IMR-90 (cell line): ENCODE data around the gene TCF4. TPM values are rescaled to one million over a fixed set of nuclear protein-coding genes. Genes with fewer than 3 reads are reported as not detected.

Experiments used
- ATAC-seq: fragments of 200-7000 bp; cut with Tn5 transposase; 2 replicates; pipeline ENCODE4 v1.9.1; 2020; ENCODE audit warnings: low read depth, mild to moderate bottlenecking, moderate library complexity
- BruUV-seq: library from RNA; stranded (reverse); fragments of 400-500 nt; replicated peaks from 2 replicates; lab custom pipeline; 2021; lab: Mats Ljungman, UMichigan
- CTCF ChIA-PET: fragments of 300-600 bp; formaldehyde crosslinking; extraction: SDS; loops from one replicate; lab custom pipeline; 2021; ENCODE audit warnings: antibody characterized with exemption; lab: Yijun Ruan, JAX
- POLR2A ChIA-PET: fragments of 300-600 bp; sonication (Branson Sonifier 250); formaldehyde crosslinking; loops from one replicate; lab custom pipeline; 2022; ENCODE audit warnings: antibody characterized with exemption; ENCODE audit not compliant: unreplicated experiment; lab: Charles Lee
- DNase-seq: peaks from one replicate; pipeline ENCODE4 v3.0.0; 2013
- H2AFZ ChIP-seq: replicated peaks from 2 replicates; pipeline ENCODE3; 2013; ENCODE audit warnings: low read length, mild to moderate bottlenecking; ENCODE audit not compliant: poor library complexity
- H2AK5ac ChIP-seq: 2 replicates; pipeline ENCODE4 v1.6.1; 2013; ENCODE audit warnings: low read depth, low read length, inconsistent platforms
- H2AK9ac ChIP-seq: replicated peaks from 2 replicates; pipeline ENCODE3; 2013; ENCODE audit warnings: mild to moderate bottlenecking, low read depth, low read length, moderate library complexity; ENCODE audit not compliant: poor library complexity
- H2BK120ac ChIP-seq: 2 replicates; pipeline ENCODE4 v1.6.1; 2013; ENCODE audit warnings: low read depth, low read length, inconsistent platforms
- H2BK15ac ChIP-seq: 3 replicates; pipeline ENCODE4 v1.6.1; 2013; ENCODE audit warnings: low read depth, low read length, inconsistent platforms
- H2BK20ac ChIP-seq: 2 replicates; pipeline ENCODE4 v1.6.1; 2013; ENCODE audit warnings: low read depth, mild to moderate bottlenecking, inconsistent platforms, low read length, moderate library complexity
- H2BK5ac ChIP-seq: 2 replicates; pipeline ENCODE4 v1.6.1; 2013; ENCODE audit warnings: mild to moderate bottlenecking, low read depth, low read length, inconsistent platforms; ENCODE audit not compliant: poor library complexity, severe bottlenecking
- H3K14ac ChIP-seq: replicated peaks from 2 replicates; pipeline ENCODE4 v1.6.1; 2013; ENCODE audit warnings: low read depth, low read length, inconsistent platforms
- H3K18ac ChIP-seq: 2 replicates; pipeline ENCODE4 v1.6.1; 2013; ENCODE audit warnings: low read depth, low read length, control low read depth
- H3K23ac ChIP-seq: 2 replicates; pipeline ENCODE4 v1.6.1; 2013; ENCODE audit warnings: low read depth, low read length, inconsistent platforms
- H3K27ac ChIP-seq: 2 replicates; pipeline ENCODE4 v1.5.1; 2013; ENCODE audit warnings: mild to moderate bottlenecking, control low read depth, low read length; ENCODE audit not compliant: insufficient read depth
- H3K27me3 ChIP-seq: 2 replicates; pipeline ENCODE4 v1.6.1; 2013; ENCODE audit warnings: low read length; ENCODE audit not compliant: control insufficient read depth, insufficient read depth
- H3K36me3 ChIP-seq: 2 replicates; pipeline ENCODE4 v1.6.1; 2013; ENCODE audit warnings: low read length, mixed read lengths; ENCODE audit not compliant: control insufficient read depth, insufficient read depth
- H3K4ac ChIP-seq: 2 replicates; pipeline ENCODE4 v1.6.1; 2013; ENCODE audit warnings: low read depth, low read length, inconsistent platforms
- H3K4me1 ChIP-seq: 2 replicates; pipeline ENCODE4 v1.6.1; 2013; ENCODE audit warnings: low read length, mixed read lengths; ENCODE audit not compliant: control insufficient read depth, insufficient read depth
- H3K4me2 ChIP-seq: 2 replicates; pipeline ENCODE4 v1.6.1; 2013; ENCODE audit warnings: low read depth, mild to moderate bottlenecking, control low read depth, low read length, moderate library complexity
- H3K4me3 ChIP-seq: 2 replicates; pipeline ENCODE4 v1.5.1; 2013; ENCODE audit warnings: low read depth, mild to moderate bottlenecking, control low read depth, low read length, moderate library complexity; ENCODE audit not compliant: insufficient read depth
- H3K56ac ChIP-seq: 2 replicates; pipeline ENCODE4 v1.6.1; 2013; ENCODE audit warnings: low read length, inconsistent platforms; ENCODE audit not compliant: insufficient read depth; ENCODE audit errors: extremely low read depth
- H3K79me1 ChIP-seq, 2 experiments: 2 replicates each; pipeline ENCODE4 v1.6.1; 2013; ENCODE audit warnings: low read length in 2 of 2, inconsistent platforms in 1 of 2, low read depth in 1 of 2
- H3K9ac ChIP-seq: 2 replicates; pipeline ENCODE4 v1.6.1; 2013; ENCODE audit warnings: low read depth, low read length, control low read depth
- H3K9me1 ChIP-seq: 2 replicates; pipeline ENCODE4 v1.6.1; 2013; ENCODE audit warnings: low read length, inconsistent platforms; ENCODE audit not compliant: insufficient read depth
- H3K9me3 ChIP-seq: 2 replicates; pipeline ENCODE4 v1.6.1; 2013; ENCODE audit warnings: low read length; ENCODE audit not compliant: control insufficient read depth, insufficient read depth
- H4K20me1 ChIP-seq: 2 replicates; pipeline ENCODE4 v1.6.1; 2013; ENCODE audit warnings: low read length, inconsistent platforms; ENCODE audit not compliant: insufficient read depth
- H4K5ac ChIP-seq: 2 replicates; pipeline ENCODE4 v1.6.1; 2013; ENCODE audit warnings: mild to moderate bottlenecking, low read depth, low read length, control low read depth
- H4K8ac ChIP-seq, 2 experiments: 2 replicates each; pipeline ENCODE4 v1.6.1; 2013; ENCODE audit warnings: low read depth in 2 of 2, low read length in 2 of 2, control low read depth in 1 of 2, inconsistent platforms in 1 of 2
- H4K91ac ChIP-seq: 2 replicates; pipeline ENCODE4 v1.6.1; 2013; ENCODE audit warnings: low read depth, low read length, inconsistent platforms; ENCODE audit not compliant: insufficient read depth
- BHLHE40 ChIP-seq: fragments of 150-350 bp; IDR thresholded peaks from 2 replicates; pipeline ENCODE4 v1.6.1; 2016; ENCODE audit warnings: mild to moderate bottlenecking, low read depth, low read length
- CEBPB ChIP-seq: IDR thresholded peaks from 2 replicates; pipeline ENCODE4 v1.6.1; 2012; ENCODE audit warnings: low read depth, low read length, improper control_type of control experiment
- CHD1 ChIP-seq: IDR thresholded peaks from 2 replicates; pipeline ENCODE4 v1.6.1; 2012; ENCODE audit warnings: low read depth, low read length, improper control_type of control experiment
- FOS ChIP-seq: fragments of 150-350 bp; IDR thresholded peaks from 2 replicates; pipeline ENCODE4 v1.6.1; 2016; ENCODE audit warnings: low read depth, low read length
- MAFK ChIP-seq: IDR thresholded peaks from 2 replicates; pipeline ENCODE4 v1.6.1; 2012; ENCODE audit warnings: low read depth, low read length, improper control_type of control experiment
- MAZ ChIP-seq: IDR thresholded peaks from 2 replicates; pipeline ENCODE4 v1.6.1; 2012; ENCODE audit warnings: low read depth, mild to moderate bottlenecking, low read length, improper control_type of control experiment, moderate library complexity, borderline replicate concordance
- MXI1 ChIP-seq: IDR thresholded peaks from 2 replicates; pipeline ENCODE4 v1.6.1; 2012; ENCODE audit warnings: low read depth, mild to moderate bottlenecking, low read length, moderate library complexity, borderline replicate concordance
- NFE2L2 ChIP-seq: fragments of 150-350 bp; IDR thresholded peaks from 2 replicates; pipeline ENCODE4 v1.6.1; 2016; ENCODE audit warnings: low read depth, mild to moderate bottlenecking, low read length
- POLR2A ChIP-seq: IDR thresholded peaks from 2 replicates; pipeline ENCODE4 v1.6.1; 2012; ENCODE audit warnings: mild to moderate bottlenecking, low read depth, low read length
- RAD21 ChIP-seq: IDR thresholded peaks from 2 replicates; pipeline ENCODE4 v1.6.1; 2012; ENCODE audit warnings: low read length, improper control_type of control experiment
- RCOR1 ChIP-seq: IDR thresholded peaks from 2 replicates; pipeline ENCODE4 v1.6.1; 2012; ENCODE audit warnings: mild to moderate bottlenecking, low read length, improper control_type of control experiment; ENCODE audit not compliant: insufficient replicate concordance
- RFX5 ChIP-seq: IDR thresholded peaks from 2 replicates; pipeline ENCODE4 v1.8.0; 2012; ENCODE audit warnings: low read depth, mild to moderate bottlenecking, low read length, moderate library complexity
- SMC3 ChIP-seq: fragments of 150-350 bp; IDR thresholded peaks from 2 replicates; pipeline ENCODE4 v1.6.1; 2016; ENCODE audit warnings: low read depth, mild to moderate bottlenecking, antibody characterized with exemption, low read length, moderate library complexity
- WGBS, 2 experiments: methylation state at CpG; one replicate each; pipeline versions ENCODE4 v1.1.5 to v1.1.7; 2013; ENCODE audit warnings: missing lambda C conversion rate in 2 of 2; ENCODE audit not compliant: insufficient read length in 1 of 2; ENCODE audit errors: extremely low coverage in 2 of 2; 5-methylcytosine and 5-hydroxymethylcytosine counted together
- dilution Hi-C: fragments of 300-500 bp; cut with HindIII; formaldehyde crosslinking; loops from one replicate; pipeline ENCODE4 v1.14.3; 2018; ENCODE audit warnings: low sequenced_read_pairs; ENCODE audit not compliant: unreplicated experiment
- in situ Hi-C: fragments of 300-500 bp; cut with MboI; formaldehyde crosslinking; loops from 3 replicates; pipeline ENCODE4 v1.14.3; 2019; ENCODE audit warnings: low sequenced_read_pairs, inconsistent platforms, mixed read lengths
- intact Hi-C: fragments of 100-400 bp; cut with micrococcal nuclease; formaldehyde crosslinking; loops from 2 replicates; pipeline ENCODE4 v1.10.0; 2022
- polyA plus RNA-seq, 3 experiments: library from polyadenylated mRNA; depleted of rRNA; stranded (reverse); fragments of >200 nt; gene quantifications; 2 replicates each; pipeline ENCODE4 v1.2.3, GENCODE V29; 2012; ENCODE audit warnings: low replicate concordance in 1 of 3
- total RNA-seq: library from RNA; depleted of rRNA; stranded (reverse); fragments of >200 nt; gene quantifications from 2 replicates; pipeline ENCODE4 v1.2.3, GENCODE V29; 2012
- TF ChIP-seq, protein P1 (sequence below): conservative IDR thresholded peaks from 2 replicates; pipeline ENCODE4 v1.5.1; 2012; ENCODE audit warnings: mild to moderate bottlenecking, low read depth, low read length, improper control_type of control experiment
- TF ChIP-seq, protein P2 (sequence below): fragments of 150-350 bp; IDR thresholded peaks from 2 replicates; pipeline ENCODE4 v1.6.1; 2017; ENCODE audit warnings: mild to moderate bottlenecking, antibody characterized with exemption, low read length, low read depth
- TF ChIP-seq, protein P3 (sequence below): fragments of 150-350 bp; IDR thresholded peaks from 2 replicates; pipeline ENCODE4 v1.6.1; 2016; ENCODE audit warnings: low read depth, mild to moderate bottlenecking, low read length, moderate library complexity, borderline replicate concordance

Gene TCF4
- total and polyA plus RNA-seq, 2 of the 4 experiments (the other 2 are of a cell fraction) = 30.0 to 87.1 TPM

DNA sequence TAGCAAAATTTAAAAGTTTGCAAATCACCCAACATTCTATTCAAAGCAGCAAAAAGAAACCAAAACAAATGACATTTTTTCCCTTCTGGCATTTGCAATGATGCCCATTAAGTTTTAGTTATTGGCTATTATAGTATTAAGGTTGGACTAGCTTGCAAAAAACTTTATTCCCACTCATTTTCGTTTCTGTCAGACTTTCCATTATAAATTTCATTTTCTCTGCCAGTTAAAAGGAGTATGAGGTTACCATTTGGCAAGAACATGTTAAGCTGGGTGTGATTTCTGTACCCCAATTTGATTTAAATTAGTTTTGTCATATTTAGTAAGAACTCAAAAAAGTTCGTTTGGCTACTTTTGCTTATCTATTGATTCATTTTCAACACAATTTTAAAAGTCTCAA is 187.9 kb downstream of the TCF4 start:
- POLR2A ChIA-PET = no interaction called here
- Histone ChIP-seq H3K27me3 (no peaks in the 10 kb centered on the region), H3K4me1 (peaks cover 6% of the 10 kb centered on the region), H2AK5ac (no peak overlapping the region), H3K4me3 (no peak overlapping the region), H3K9me1 (peaks cover under 1% of the 10 kb centered on the region), H2AFZ (no peak overlapping the region), H4K8ac (no peak overlapping the region), H3K9ac (no peak overlapping the region), H2BK15ac (no peak overlapping the region), H3K4me2 (peak overlapping the region; percentile 52; the same call in 1 of the 2 replicates), H2BK120ac (no peak overlapping the region), H3K56ac (no peak overlapping the region), H3K36me3 (no peaks in the 10 kb centered on the region), H3K23ac (no peak overlapping the region; the same call in 1 of the 2 replicates), H2AK9ac (no peak overlapping the region), H2BK20ac (no peak overlapping the region), H2BK5ac (no peak overlapping the region), H4K5ac (no peak overlapping the region), H3K18ac (no peak overlapping the region), H3K4ac (no peak overlapping the region), H3K79me1 (peaks cover 36 to 69% of the 10 kb centered on the region in 2 experiments), H4K20me1 (peaks cover 3% of the 10 kb centered on the region; the same call in 1 of the 2 replicates), H4K91ac (no peak overlapping the region), H3K9me3 (no peaks in the 10 kb centered on the region), H3K14ac (no peak overlapping the region), H3K27ac (no peak overlapping the region)
- ATAC-seq = no peak
- intact Hi-C loops = loop anchor here (5.0 kb wide), 2 partner anchors 163 to 187 kb away; partner anchors contain the start of gene TCF4
- in situ Hi-C loops = loop anchor here (25.0 kb wide), 1 partner anchor 163 kb away; no protein-coding TSS in a partner anchor
- DNase-seq = no peak
- dilution Hi-C loops = no loop called here
- CTCF ChIA-PET = no interaction called here
- no CpG with 5 or more reads among the region's 2 CpGs for WGBS, 2 experiments
- TF ChIP-seq CHD1 (no peak), RCOR1 (no peak), MAZ (no peak), MAFK (no peak), NFE2L2 (no peak), CEBPB (no peak), BHLHE40 (no peak), MXI1 (no peak), FOS (no peak), POLR2A (no peak), RAD21 (no peak), RFX5 (no peak), SMC3 (no peak)
- TF ChIP-seq, protein P1, sequence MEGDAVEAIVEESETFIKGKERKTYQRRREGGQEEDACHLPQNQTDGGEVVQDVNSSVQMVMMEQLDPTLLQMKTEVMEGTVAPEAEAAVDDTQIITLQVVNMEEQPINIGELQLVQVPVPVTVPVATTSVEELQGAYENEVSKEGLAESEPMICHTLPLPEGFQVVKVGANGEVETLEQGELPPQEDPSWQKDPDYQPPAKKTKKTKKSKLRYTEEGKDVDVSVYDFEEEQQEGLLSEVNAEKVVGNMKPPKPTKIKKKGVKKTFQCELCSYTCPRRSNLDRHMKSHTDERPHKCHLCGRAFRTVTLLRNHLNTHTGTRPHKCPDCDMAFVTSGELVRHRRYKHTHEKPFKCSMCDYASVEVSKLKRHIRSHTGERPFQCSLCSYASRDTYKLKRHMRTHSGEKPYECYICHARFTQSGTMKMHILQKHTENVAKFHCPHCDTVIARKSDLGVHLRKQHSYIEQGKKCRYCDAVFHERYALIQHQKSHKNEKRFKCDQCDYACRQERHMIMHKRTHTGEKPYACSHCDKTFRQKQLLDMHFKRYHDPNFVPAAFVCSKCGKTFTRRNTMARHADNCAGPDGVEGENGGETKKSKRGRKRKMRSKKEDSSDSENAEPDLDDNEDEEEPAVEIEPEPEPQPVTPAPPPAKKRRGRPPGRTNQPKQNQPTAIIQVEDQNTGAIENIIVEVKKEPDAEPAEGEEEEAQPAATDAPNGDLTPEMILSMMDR = no peak
- TF ChIP-seq, protein P2, sequence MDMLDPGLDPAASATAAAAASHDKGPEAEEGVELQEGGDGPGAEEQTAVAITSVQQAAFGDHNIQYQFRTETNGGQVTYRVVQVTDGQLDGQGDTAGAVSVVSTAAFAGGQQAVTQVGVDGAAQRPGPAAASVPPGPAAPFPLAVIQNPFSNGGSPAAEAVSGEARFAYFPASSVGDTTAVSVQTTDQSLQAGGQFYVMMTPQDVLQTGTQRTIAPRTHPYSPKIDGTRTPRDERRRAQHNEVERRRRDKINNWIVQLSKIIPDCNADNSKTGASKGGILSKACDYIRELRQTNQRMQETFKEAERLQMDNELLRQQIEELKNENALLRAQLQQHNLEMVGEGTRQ = no peak
- TF ChIP-seq, protein P3, sequence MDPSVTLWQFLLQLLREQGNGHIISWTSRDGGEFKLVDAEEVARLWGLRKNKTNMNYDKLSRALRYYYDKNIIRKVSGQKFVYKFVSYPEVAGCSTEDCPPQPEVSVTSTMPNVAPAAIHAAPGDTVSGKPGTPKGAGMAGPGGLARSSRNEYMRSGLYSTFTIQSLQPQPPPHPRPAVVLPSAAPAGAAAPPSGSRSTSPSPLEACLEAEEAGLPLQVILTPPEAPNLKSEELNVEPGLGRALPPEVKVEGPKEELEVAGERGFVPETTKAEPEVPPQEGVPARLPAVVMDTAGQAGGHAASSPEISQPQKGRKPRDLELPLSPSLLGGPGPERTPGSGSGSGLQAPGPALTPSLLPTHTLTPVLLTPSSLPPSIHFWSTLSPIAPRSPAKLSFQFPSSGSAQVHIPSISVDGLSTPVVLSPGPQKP = no peak
- BruUV-seq = no TSS peak
